Measurements from ENCODE around the gene CHMP6.
"Not testable (repeated sequence)": the region's sequence is repeated elsewhere in the genome, so short reads cannot be mapped to it uniquely, and the experiment has no call there.

CHMP6 gene

GRCh38 chr17:81030312-81030711 lies 38.7 kb downstream of the CHMP6 start:
- H3K27ac ChIP-seq (ENCODE audit: low read depth, low read length); H3K36me3 ChIP-seq (ENCODE audit: control insufficient read depth in 5 of 5, insufficient read depth in 5 of 5, low read length in 5 of 5); H3K4me3 ChIP-seq (ENCODE audit: low read depth in 1 of 5, low read length in 5 of 5); H3K9ac ChIP-seq (ENCODE audit: low read length in 5 of 5); H3K9me3 ChIP-seq (ENCODE audit: control insufficient read depth in 5 of 5, low read length in 5 of 5): not testable (repeated sequence)
- Histone ChIP-seq H3K4me1 (ENCODE audit: control insufficient read depth in 5 of 5, insufficient read depth in 5 of 5, low read length in 5 of 5) (peaks cover 2 to 52% (median 40%) of the 10 kb centered on the region in 5 donors), H3K27me3 (ENCODE audit: control insufficient read depth in 5 of 5, insufficient read depth in 4 of 5, low read length in 5 of 5) (peaks cover 14 to 30% (median 17%) of the 10 kb centered on the region in 5 donors)

GRCh38 chr17:81030741-81031565 lies 39.3 kb downstream of the CHMP6 start:
- Histone ChIP-seq H3K27me3 (ENCODE audit: control insufficient read depth in 5 of 5, insufficient read depth in 4 of 5, low read length in 5 of 5) (peaks cover 14 to 33% (median 17%) of the 10 kb centered on the region in 5 donors), H3K9ac (ENCODE audit: low read length in 5 of 5) (no peak overlapping the region), H3K9me3 (ENCODE audit: control insufficient read depth in 5 of 5, low read length in 5 of 5) (no peaks in the 10 kb centered on the region), H3K27ac (ENCODE audit: low read depth, low read length) (no peak overlapping the region), H3K4me1 (ENCODE audit: control insufficient read depth in 5 of 5, insufficient read depth in 5 of 5, low read length in 5 of 5) (peaks cover 2 to 49% (median 37%) of the 10 kb centered on the region in 5 donors), H3K36me3 (ENCODE audit: control insufficient read depth in 5 of 5, insufficient read depth in 5 of 5, low read length in 5 of 5) (no peaks in the 10 kb centered on the region), H3K4me3 (ENCODE audit: low read depth in 1 of 5, low read length in 5 of 5) (peak overlapping the region in 1 of 5 donors; percentile 30)

DNA sequence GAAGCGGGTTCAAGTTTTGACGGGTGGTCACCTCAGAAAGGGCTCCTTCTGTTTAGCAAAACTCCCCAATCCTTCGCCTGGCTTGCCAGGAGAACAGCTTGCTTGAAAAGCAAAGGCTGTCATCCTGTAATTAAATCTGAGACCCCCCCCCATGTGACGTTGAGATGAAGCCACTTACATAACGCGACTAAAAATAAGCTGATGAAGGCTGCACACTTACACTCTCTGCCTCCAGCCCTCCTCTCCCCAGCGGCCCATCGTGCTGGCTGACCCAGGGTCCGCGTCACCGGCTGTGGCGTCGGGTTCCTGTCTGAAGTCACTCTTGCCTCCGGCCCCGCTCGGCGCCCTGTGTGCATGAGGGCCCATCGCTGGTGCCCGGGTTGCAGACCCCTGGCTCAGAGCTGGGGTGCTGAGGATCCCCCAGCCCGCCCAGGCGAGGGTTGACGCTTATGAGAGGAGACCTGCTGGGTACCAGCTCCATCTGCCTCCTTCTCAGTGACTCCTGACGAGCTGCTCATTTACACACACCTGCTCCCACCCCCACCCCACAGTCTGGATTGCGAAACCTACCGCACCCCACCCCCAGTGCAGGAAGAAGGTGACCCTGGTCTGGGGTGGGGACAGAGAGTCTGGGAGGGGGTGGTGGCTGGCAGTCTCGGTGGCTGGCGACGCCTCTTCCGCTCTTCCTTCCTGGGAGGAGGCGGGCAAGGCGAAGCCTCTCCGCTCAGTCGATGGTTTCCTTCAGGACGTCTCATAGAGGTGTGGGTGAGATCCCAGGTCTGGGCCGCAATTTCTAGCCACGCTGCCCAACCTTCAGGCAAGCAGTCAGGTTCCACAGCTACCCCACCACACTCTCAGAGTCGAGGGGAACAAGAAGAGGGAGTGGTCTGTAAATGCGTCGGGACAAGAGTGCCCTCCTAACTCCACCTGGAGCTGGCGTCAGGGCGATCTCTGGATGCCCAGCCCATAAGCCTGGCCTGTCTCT lies 40.2 kb downstream of the CHMP6 start:
- no peak overlapping the region for H3K27ac ChIP-seq (ENCODE audit: low read depth, low read length)
- H3K9ac ChIP-seq (ENCODE audit: low read length in 5 of 5): no peak overlapping the region

GRCh38 chr17:81032641-81033480 lies 41.2 kb downstream of the CHMP6 start:
- Histone ChIP-seq H3K36me3 (ENCODE audit: control insufficient read depth in 5 of 5, insufficient read depth in 5 of 5, low read length in 5 of 5) (no peaks in the 10 kb centered on the region), H3K4me1 (ENCODE audit: control insufficient read depth in 5 of 5, insufficient read depth in 5 of 5, low read length in 5 of 5) (peaks cover 7 to 60% (median 33%) of the 10 kb centered on the region in 5 donors), H3K9me3 (ENCODE audit: control insufficient read depth in 5 of 5, low read length in 5 of 5) (no peaks in the 10 kb centered on the region), H3K27me3 (ENCODE audit: control insufficient read depth in 5 of 5, insufficient read depth in 4 of 5, low read length in 5 of 5) (peaks cover 6 to 32% (median 12%) of the 10 kb centered on the region in 5 donors), H3K9ac (ENCODE audit: low read length in 5 of 5) (peak overlapping the region in 1 of 5 donors; percentile 59), H3K4me3 (ENCODE audit: low read depth in 1 of 5, low read length in 5 of 5) (peak overlapping the region in 3 of 5 donors; percentile 9 to 70 (median 66)), H3K27ac (ENCODE audit: low read depth, low read length) (no peak overlapping the region)

More for the DNA sequence above, 40.2 kb downstream of the CHMP6 start:
- Histone ChIP-seq H3K9me3 (ENCODE audit: control insufficient read depth in 5 of 5, low read length in 5 of 5) (no peaks in the 10 kb centered on the region), H3K27me3 (ENCODE audit: control insufficient read depth in 5 of 5, insufficient read depth in 4 of 5, low read length in 5 of 5) (peaks cover 14 to 34% (median 17%) of the 10 kb centered on the region in 5 donors), H3K4me3 (ENCODE audit: low read depth in 1 of 5, low read length in 5 of 5) (peak overlapping the region in 1 of 5 donors; percentile 30), H3K36me3 (ENCODE audit: control insufficient read depth in 5 of 5, insufficient read depth in 5 of 5, low read length in 5 of 5) (no peaks in the 10 kb centered on the region), H3K4me1 (ENCODE audit: control insufficient read depth in 5 of 5, insufficient read depth in 5 of 5, low read length in 5 of 5) (peaks cover 2 to 50% (median 35%) of the 10 kb centered on the region in 5 donors)

DNA sequence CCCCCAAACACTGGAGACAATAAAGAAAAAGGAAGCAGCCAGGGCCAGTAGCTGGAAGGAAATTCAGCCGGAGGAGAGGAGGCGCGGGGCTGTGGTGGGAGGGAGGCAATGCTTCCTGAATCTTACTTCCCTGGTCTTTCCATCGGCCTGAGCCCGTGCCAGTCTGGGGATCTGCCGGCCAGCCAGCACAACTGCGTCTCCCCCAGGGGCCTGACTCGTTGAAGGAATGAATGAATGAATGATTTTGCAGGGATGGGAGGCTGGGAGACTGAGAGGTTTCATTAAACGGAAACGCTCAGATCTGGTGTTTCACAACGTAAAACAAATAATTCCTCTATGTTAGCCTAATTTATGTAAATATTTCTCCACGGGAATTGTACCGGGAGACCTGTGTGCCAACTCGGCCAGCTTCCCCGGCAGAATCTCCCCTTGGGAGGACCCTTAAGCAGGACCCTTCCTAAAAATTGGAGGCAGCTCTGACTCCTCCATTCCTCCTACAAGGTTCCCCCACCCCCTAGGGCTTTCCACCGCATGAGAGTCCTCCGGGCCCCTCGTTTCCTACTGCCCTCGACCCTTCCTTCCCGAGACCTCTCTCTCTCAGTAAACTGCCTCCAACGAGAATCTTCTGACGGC lies 42.0 kb downstream of the CHMP6 start:
- Histone ChIP-seq H3K9me3 (ENCODE audit: control insufficient read depth in 5 of 5, low read length in 5 of 5) (no peaks in the 10 kb centered on the region), H3K4me1 (ENCODE audit: control insufficient read depth in 5 of 5, insufficient read depth in 5 of 5, low read length in 5 of 5) (peaks cover 7 to 68% (median 33%) of the 10 kb centered on the region in 5 donors), H3K27ac (ENCODE audit: low read depth, low read length) (no peak overlapping the region), H3K36me3 (ENCODE audit: control insufficient read depth in 5 of 5, insufficient read depth in 5 of 5, low read length in 5 of 5) (no peaks in the 10 kb centered on the region), H3K9ac (ENCODE audit: low read length in 5 of 5) (peak overlapping the region in 4 of 5 donors; percentile 30 to 68 (median 55)), H3K4me3 (ENCODE audit: low read depth in 1 of 5, low read length in 5 of 5) (peak overlapping the region; percentile 57 to 70 (median 66)), H3K27me3 (ENCODE audit: control insufficient read depth in 5 of 5, insufficient read depth in 4 of 5, low read length in 5 of 5) (peaks cover 0 to 24% (median 4%) of the 10 kb centered on the region in 5 donors)

GRCh38 chr17:81034168-81034777 lies 42.6 kb downstream of the CHMP6 start:
- Histone ChIP-seq H3K9me3 (ENCODE audit: control insufficient read depth in 5 of 5, low read length in 5 of 5) (no peaks in the 10 kb centered on the region), H3K36me3 (ENCODE audit: control insufficient read depth in 5 of 5, insufficient read depth in 5 of 5, low read length in 5 of 5) (no peaks in the 10 kb centered on the region), H3K4me3 (ENCODE audit: low read depth in 1 of 5, low read length in 5 of 5) (peak overlapping the region; percentile 57 to 70 (median 66)), H3K9ac (ENCODE audit: low read length in 5 of 5) (peak overlapping the region in 4 of 5 donors; percentile 30 to 68 (median 55)), H3K4me1 (ENCODE audit: control insufficient read depth in 5 of 5, insufficient read depth in 5 of 5, low read length in 5 of 5) (peaks cover 7 to 68% (median 33%) of the 10 kb centered on the region in 5 donors), H3K27me3 (ENCODE audit: control insufficient read depth in 5 of 5, insufficient read depth in 4 of 5, low read length in 5 of 5) (peaks cover 0 to 29% (median 0%) of the 10 kb centered on the region in 5 donors), H3K27ac (ENCODE audit: low read depth, low read length) (no peak overlapping the region)

GRCh38 chr17:81034779-81035520 lies 43.3 kb downstream of the CHMP6 start, which contains the start of gene BAIAP2:
TSS of gene BAIAP2 (plus strand) at chr17:81035151. CDS start at chr17:81035255, 104 bp downstream.
- peak within 1 kb of the TSS in 4 of 5 donors; percentile 30 to 69 (median 60) for H3K9ac ChIP-seq (ENCODE audit: low read length in 5 of 5)
- H3K27ac ChIP-seq (ENCODE audit: low read depth, low read length): no peak within 1 kb of the TSS
- peaks cover 0 to 30% (median 0%) of the 10 kb centered on the region in 5 donors for H3K27me3 ChIP-seq (ENCODE audit: control insufficient read depth in 5 of 5, insufficient read depth in 4 of 5, low read length in 5 of 5)
- no peaks in the 10 kb centered on the region for H3K9me3 ChIP-seq (ENCODE audit: control insufficient read depth in 5 of 5, low read length in 5 of 5)
- no peaks in the 10 kb centered on the region for H3K36me3 ChIP-seq (ENCODE audit: control insufficient read depth in 5 of 5, insufficient read depth in 5 of 5, low read length in 5 of 5)
- H3K4me3 ChIP-seq (ENCODE audit: low read depth in 1 of 5, low read length in 5 of 5): peak within 1 kb of the TSS; percentile 62 to 70 (median 67)
- H3K4me1 ChIP-seq (ENCODE audit: control insufficient read depth in 5 of 5, insufficient read depth in 5 of 5, low read length in 5 of 5): peaks cover 7 to 73% (median 37%) of the 10 kb centered on the region in 5 donors

DNA sequence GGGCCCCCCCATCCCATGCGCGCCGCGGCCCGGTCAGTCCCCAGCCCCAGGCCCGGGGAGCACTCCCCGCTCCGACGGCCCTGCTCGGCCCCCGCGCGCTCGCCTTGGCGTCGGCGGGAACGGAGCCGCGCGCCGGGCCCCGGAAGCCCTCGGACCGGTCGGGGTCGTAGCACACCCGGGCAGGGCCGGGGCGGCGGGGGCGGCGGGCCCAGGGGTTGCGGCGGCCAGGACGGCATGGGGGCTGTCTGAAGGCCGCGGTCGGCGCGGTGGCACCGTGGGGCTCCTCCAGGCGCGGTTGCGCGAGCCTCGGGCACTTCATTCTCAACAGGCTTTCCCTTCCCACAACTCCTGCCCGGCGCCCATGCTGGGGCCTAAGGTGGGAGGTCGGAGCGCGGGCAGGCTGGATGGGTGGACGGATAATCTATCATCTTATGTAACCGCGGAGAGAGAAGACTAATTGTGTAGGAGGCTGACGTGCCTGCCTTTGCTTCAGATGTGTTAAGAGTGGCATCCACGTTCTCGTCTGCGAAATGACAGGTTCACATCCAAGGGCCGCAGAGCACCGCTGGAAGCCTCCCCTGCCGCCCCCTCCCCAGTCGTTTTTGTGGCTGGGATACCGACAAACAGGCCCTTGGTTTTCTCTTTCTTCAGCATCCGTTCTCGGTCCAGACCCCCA lies 44.0 kb downstream of the CHMP6 start:
- no peaks in the 10 kb centered on the region for H3K9me3 ChIP-seq (ENCODE audit: control insufficient read depth in 5 of 5, low read length in 5 of 5)
- peaks cover 0 to 32% (median 0%) of the 10 kb centered on the region in 5 donors for H3K27me3 ChIP-seq (ENCODE audit: control insufficient read depth in 5 of 5, insufficient read depth in 4 of 5, low read length in 5 of 5)
- H3K27ac ChIP-seq (ENCODE audit: low read depth, low read length): no peak overlapping the region
- H3K4me1 ChIP-seq (ENCODE audit: control insufficient read depth in 5 of 5, insufficient read depth in 5 of 5, low read length in 5 of 5): peaks cover 7 to 80% (median 39%) of the 10 kb centered on the region in 5 donors
- no peaks in the 10 kb centered on the region for H3K36me3 ChIP-seq (ENCODE audit: control insufficient read depth in 5 of 5, insufficient read depth in 5 of 5, low read length in 5 of 5)
- peak overlapping the region; percentile 44 to 70 (median 67) for H3K4me3 ChIP-seq (ENCODE audit: low read depth in 1 of 5, low read length in 5 of 5)
- peak overlapping the region in 3 of 5 donors; percentile 4 to 69 (median 53) for H3K9ac ChIP-seq (ENCODE audit: low read length in 5 of 5)
